K562 (cell line): ENCODE data around the gene RCSD1. TPM values are rescaled to one million over a fixed set of nuclear protein-coding genes. Genes with fewer than 3 reads are reported as not detected.

Experiments
- DPF2 ChIP-seq: fragments of 450-650 bp; IDR thresholded peaks from 2 replicates; pipeline ENCODE4 v1.6.1; 2016
- ETV6 ChIP-seq, 3 experiments: fragments of 150-350 bp in 1 of 3; sonication (generic) in 1 of 3; formaldehyde crosslinking in 1 of 3; IDR thresholded peaks; 2 replicates each; pipeline versions ENCODE4 v1.6.1 to v1.8.0; 2014 to 2022; ENCODE audit warnings: borderline replicate concordance in 2 of 3, low read depth in 2 of 3, antibody characterized with exemption in 1 of 3, low read length in 1 of 3, mild to moderate bottlenecking in 1 of 3, missing genetic modification reagents in 1 of 3
- FIP1L1 ChIP-seq: fragments of 200-400 bp; formaldehyde crosslinking; IDR thresholded peaks from 2 replicates; pipeline ENCODE4 v1.6.1; 2018; ENCODE audit warnings: mild to moderate bottlenecking, low read depth, low read length; ENCODE audit not compliant: poor library complexity, severe bottlenecking
- NONO ChIP-seq, 2 experiments: fragments of 200-400 bp in 1 of 2; fragments of 450-650 bp in 1 of 2; formaldehyde crosslinking in 1 of 2; IDR thresholded peaks; 2 replicates each; pipeline ENCODE4 v1.6.1; 2017; ENCODE audit warnings: low read depth in 2 of 2, mild to moderate bottlenecking in 2 of 2, moderate library complexity in 2 of 2, low read length in 1 of 2
- NUFIP1 ChIP-seq: fragments of 450-650 bp; IDR thresholded peaks from 2 replicates; pipeline ENCODE4 v1.6.1; 2018; ENCODE audit not compliant: partially characterized antibody
- PTTG1 ChIP-seq: fragments of 450-650 bp; IDR thresholded peaks from 2 replicates; pipeline ENCODE4 v1.6.1; 2016; ENCODE audit warnings: low read depth, mild to moderate bottlenecking, missing genetic modification characterization, missing compliant biosample characterization
- SIX5 ChIP-seq, 2 experiments: IDR thresholded peaks; 2 replicates each; pipeline ENCODE4 v1.6.1; 2011; ENCODE audit warnings: low read length in 2 of 2, borderline replicate concordance in 1 of 2, low read depth in 1 of 2, mild to moderate bottlenecking in 1 of 2, moderate library complexity in 1 of 2; ENCODE audit not compliant: insufficient read depth in 1 of 2
- SMARCC2 ChIP-seq: fragments of 450-650 bp; IDR thresholded peaks from 2 replicates; pipeline ENCODE4 v1.6.1; 2017; ENCODE audit warnings: antibody characterized with exemption, moderate library complexity, mild to moderate bottlenecking, low read depth
- ZNF282 ChIP-seq: sonication (generic); formaldehyde crosslinking; IDR thresholded peaks from 2 replicates; pipeline ENCODE4 v1.8.1; 2023; ENCODE audit warnings: missing genetic modification reagents
- polyA plus RNA-seq, 8 experiments: library from polyadenylated mRNA; depleted of rRNA in 4 of 8; stranded (reverse) in 5 of 8; unstranded in 3 of 8; fragments of >200 nt; fragmentation: Nextera tagmentation in 2 of 8; fragmentation: Illumina TruSeq in 1 of 8; extraction: Ambion mirVana in 2 of 8; extraction: Trizol in 1 of 8; gene quantifications; 2 replicates each; pipeline versions ENCODE4 v1.2.1 to v1.2.3, GENCODE V29; 2011 to 2014; ENCODE audit warnings: inconsistent platforms in 1 of 8, missing spikeins in 1 of 8
- total RNA-seq, 7 experiments: library from RNA; depleted of rRNA in 6 of 7; stranded (reverse); fragments of >200 nt in 6 of 7; fragmentation: Illumina TruSeq in 2 of 7; extraction: Trizol in 2 of 7; gene quantifications; 2 replicates each; pipeline versions ENCODE4 v1.2.1 to v1.2.3, GENCODE V29; 2011 to 2021; ENCODE audit warnings: low replicate concordance in 1 of 7
- TF ChIP-seq, protein P1 (sequence below), 2 experiments: fragments of 450-650 bp in 1 of 2; sonication (generic) in 1 of 2; formaldehyde crosslinking in 1 of 2; IDR thresholded peaks; 2 replicates each; pipeline versions ENCODE4 v1.7.1 to v1.9.0; 2016 to 2022; ENCODE audit warnings: inconsistent platforms in 1 of 2, mild to moderate bottlenecking in 1 of 2, missing genetic modification reagents in 1 of 2
- TF ChIP-seq, protein P2 (sequence below), 2 experiments: fragments of 450-650 bp; IDR thresholded peaks; 2 replicates each; pipeline ENCODE4 v1.6.1; 2016
- TF ChIP-seq, protein P3 (sequence below): sonication (generic); formaldehyde crosslinking; IDR thresholded peaks from 2 replicates; pipeline ENCODE4 v1.8.0; 2022; ENCODE audit warnings: mild to moderate bottlenecking, missing genetic modification reagents
- TF ChIP-seq, protein P4 (sequence below): sonication (generic); formaldehyde crosslinking; IDR thresholded peaks from 2 replicates; pipeline ENCODE4 v1.9.0; 2022; ENCODE audit warnings: mild to moderate bottlenecking, missing genetic modification reagents

The RCSD1 gene
- total and polyA plus RNA-seq, 9 of the 15 experiments (the other 6 are each of a cell fraction or from before 2014, with no cell fraction given): 7.8 to 69.8 (median 45.3) TPM

DNA sequence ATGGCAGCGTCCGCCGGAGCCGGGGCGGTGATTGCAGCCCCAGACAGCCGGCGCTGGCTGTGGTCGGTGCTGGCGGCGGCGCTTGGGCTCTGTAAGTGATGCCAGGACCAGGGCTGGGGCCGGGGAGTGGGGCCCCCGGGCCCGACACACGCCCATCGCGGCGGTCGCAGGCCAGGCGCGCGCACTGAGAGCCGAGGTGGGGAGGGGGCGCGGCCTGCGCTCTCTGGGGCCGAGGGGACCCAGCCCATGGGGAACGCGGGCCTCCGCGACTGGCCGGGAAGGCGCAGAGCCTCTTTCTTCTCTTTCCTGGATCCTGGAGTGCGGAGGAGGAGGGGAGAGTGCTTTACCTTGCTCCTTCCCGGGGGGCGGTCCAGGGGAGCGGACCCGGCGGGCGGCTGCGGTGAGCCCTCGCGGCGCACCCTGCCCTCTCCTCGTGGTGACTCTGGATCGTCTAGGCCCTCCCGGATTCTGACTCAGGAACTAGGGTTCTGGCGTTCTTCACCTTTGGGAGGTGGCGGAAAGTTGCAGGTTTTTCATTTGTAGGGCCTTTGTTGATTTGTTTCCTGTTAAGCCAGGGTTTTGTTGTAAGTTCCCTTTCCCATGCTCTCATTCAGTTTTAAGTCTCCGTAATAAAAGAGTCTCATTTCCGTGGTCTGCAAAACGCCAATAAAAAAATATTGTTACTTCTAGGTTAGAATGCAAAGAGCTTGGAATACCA is 92.3 kb downstream of the RCSD1 start (continued):
- TF ChIP-seq, protein P1, sequence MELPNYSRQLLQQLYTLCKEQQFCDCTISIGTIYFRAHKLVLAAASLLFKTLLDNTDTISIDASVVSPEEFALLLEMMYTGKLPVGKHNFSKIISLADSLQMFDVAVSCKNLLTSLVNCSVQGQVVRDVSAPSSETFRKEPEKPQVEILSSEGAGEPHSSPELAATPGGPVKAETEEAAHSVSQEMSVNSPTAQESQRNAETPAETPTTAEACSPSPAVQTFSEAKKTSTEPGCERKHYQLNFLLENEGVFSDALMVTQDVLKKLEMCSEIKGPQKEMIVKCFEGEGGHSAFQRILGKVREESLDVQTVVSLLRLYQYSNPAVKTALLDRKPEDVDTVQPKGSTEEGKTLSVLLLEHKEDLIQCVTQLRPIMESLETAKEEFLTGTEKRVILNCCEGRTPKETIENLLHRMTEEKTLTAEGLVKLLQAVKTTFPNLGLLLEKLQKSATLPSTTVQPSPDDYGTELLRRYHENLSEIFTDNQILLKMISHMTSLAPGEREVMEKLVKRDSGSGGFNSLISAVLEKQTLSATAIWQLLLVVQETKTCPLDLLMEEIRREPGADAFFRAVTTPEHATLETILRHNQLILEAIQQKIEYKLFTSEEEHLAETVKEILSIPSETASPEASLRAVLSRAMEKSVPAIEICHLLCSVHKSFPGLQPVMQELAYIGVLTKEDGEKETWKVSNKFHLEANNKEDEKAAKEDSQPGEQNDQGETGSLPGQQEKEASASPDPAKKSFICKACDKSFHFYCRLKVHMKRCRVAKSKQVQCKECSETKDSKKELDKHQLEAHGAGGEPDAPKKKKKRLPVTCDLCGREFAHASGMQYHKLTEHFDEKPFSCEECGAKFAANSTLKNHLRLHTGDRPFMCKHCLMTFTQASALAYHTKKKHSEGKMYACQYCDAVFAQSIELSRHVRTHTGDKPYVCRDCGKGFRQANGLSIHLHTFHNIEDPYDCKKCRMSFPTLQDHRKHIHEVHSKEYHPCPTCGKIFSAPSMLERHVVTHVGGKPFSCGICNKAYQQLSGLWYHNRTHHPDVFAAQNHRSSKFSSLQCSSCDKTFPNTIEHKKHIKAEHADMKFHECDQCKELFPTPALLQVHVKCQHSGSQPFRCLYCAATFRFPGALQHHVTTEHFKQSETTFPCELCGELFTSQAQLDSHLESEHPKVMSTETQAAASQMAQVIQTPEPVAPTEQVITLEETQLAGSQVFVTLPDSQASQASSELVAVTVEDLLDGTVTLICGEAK (IDR thresholded peaks at IDR 0.05): peak; percentile 62
- TF ChIP-seq, protein P1 (CRISPR knock-in tag; IDR thresholded peaks at IDR 0.05): no peak
- TF ChIP-seq ETV6 (IDR thresholded peaks at IDR 0.05; ENCODE audit: borderline replicate concordance in 1 of 2, low read depth in 2 of 2, low read length in 1 of 2) (no peak), ETV6 (CRISPR knock-in tag; IDR thresholded peaks at IDR 0.05; ENCODE audit: borderline replicate concordance) (peak; percentile 27; the same call in 1 of the 2 replicates), ZNF282 (peak; percentile 45), NONO (IDR thresholded peaks at IDR 0.05; ENCODE audit: low read depth in 2 of 2, low read length in 1 of 2) (0 out of 4 replicates have a peak, but pooled peaks of 1 of the 2 experiments have one; percentile 13), PTTG1 (tag) (no peak), SIX5 (IDR thresholded peaks at IDR 0.05; ENCODE audit: borderline replicate concordance in 1 of 2, insufficient read depth in 1 of 2, low read depth in 1 of 2, low read length in 2 of 2) (no peak), SMARCC2 (peak; percentile 15; the same call in 1 of the 2 replicates), NUFIP1 (no peak), FIP1L1 (peak; percentile 15), DPF2 (peak; percentile 33)
- TF ChIP-seq, protein P2, sequence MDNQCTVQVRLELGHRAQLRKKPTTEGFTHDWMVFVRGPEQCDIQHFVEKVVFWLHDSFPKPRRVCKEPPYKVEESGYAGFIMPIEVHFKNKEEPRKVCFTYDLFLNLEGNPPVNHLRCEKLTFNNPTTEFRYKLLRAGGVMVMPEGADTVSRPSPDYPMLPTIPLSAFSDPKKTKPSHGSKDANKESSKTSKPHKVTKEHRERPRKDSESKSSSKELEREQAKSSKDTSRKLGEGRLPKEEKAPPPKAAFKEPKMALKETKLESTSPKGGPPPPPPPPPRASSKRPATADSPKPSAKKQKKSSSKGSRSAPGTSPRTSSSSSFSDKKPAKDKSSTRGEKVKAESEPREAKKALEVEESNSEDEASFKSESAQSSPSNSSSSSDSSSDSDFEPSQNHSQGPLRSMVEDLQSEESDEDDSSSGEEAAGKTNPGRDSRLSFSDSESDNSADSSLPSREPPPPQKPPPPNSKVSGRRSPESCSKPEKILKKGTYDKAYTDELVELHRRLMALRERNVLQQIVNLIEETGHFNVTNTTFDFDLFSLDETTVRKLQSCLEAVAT (IDR thresholded peaks at IDR 0.05): peak; percentile 48 to 74; a peak in 1 of 4 replicates
- TF ChIP-seq, protein P3, sequence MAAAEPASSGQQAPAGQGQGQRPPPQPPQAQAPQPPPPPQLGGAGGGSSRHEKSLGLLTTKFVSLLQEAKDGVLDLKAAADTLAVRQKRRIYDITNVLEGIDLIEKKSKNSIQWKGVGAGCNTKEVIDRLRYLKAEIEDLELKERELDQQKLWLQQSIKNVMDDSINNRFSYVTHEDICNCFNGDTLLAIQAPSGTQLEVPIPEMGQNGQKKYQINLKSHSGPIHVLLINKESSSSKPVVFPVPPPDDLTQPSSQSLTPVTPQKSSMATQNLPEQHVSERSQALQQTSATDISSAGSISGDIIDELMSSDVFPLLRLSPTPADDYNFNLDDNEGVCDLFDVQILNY (CRISPR knock-in tag): 0 out of 2 replicates have a peak, but pooled peaks have one; percentile 20
- TF ChIP-seq, protein P4, sequence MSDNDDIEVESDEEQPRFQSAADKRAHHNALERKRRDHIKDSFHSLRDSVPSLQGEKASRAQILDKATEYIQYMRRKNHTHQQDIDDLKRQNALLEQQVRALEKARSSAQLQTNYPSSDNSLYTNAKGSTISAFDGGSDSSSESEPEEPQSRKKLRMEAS (CRISPR knock-in tag): peak; percentile 51; the same call in 1 of the 2 replicates
